GM23338 (cell line): Measurements from ENCODE around the gene IMMP2L.

Experiments used
- CREB1 ChIP-seq: fragments of 250-450 bp; sonication (Bioruptor Pico); IDR thresholded peaks from 2 replicates; pipeline ENCODE4 v1.5.0; 2020; ENCODE audit warnings: low read depth, mild to moderate bottlenecking, moderate library complexity
- EZH2 ChIP-seq: fragments of 200-600 bp; sonication (generic); IDR thresholded peaks from one replicate; pipeline ENCODE4 v1.8.0; 2017; ENCODE audit warnings: antibody characterized with exemption, mild to moderate bottlenecking, low read depth; ENCODE audit not compliant: unreplicated experiment
- EZH2phosphoT487 ChIP-seq: fragments of 200-600 bp; sonication (generic); IDR thresholded peaks from one replicate; pipeline ENCODE4 v1.8.1; 2018; ENCODE audit warnings: antibody characterized with exemption; ENCODE audit not compliant: unreplicated experiment
- POLR2AphosphoS5 ChIP-seq: IDR thresholded peaks from 2 replicates; pipeline ENCODE4 v1.6.1; 2016; ENCODE audit warnings: antibody characterized with exemption, low read depth
- ZNF114 ChIP-seq: fragments of 250-450 bp; sonication (Bioruptor Pico); IDR thresholded peaks from 2 replicates; pipeline ENCODE4 v1.5.0; 2020; ENCODE audit warnings: mild to moderate bottlenecking, moderate library complexity
- ZNF331 ChIP-seq: fragments of 250-450 bp; sonication (Bioruptor Pico); IDR thresholded peaks from 2 replicates; pipeline ENCODE4 v1.5.0; 2020; ENCODE audit warnings: low read depth, mild to moderate bottlenecking, moderate library complexity
- TF ChIP-seq, protein P1 (sequence below): IDR thresholded peaks from 2 replicates; pipeline ENCODE4 v1.6.1; 2016; ENCODE audit warnings: antibody characterized with exemption
- TF ChIP-seq, protein P2 (sequence below), 2 experiments: fragments of 200-600 bp in 1 of 2; sonication (generic) in 1 of 2; conservative IDR thresholded peaks; 2 replicates each; pipeline versions ENCODE4 v1.5.1 to v1.6.1; 2016 to 2017; ENCODE audit warnings: antibody characterized with exemption in 2 of 2, low read depth in 2 of 2, mild to moderate bottlenecking in 2 of 2, moderate library complexity in 1 of 2
- TF ChIP-seq, protein P3 (sequence below): IDR thresholded peaks from one replicate; pipeline ENCODE4 v1.6.1; 2018; ENCODE audit warnings: antibody characterized with exemption; ENCODE audit not compliant: unreplicated experiment
- TF ChIP-seq, protein P4 (sequence below): fragments of 250-450 bp; sonication (Bioruptor Pico); IDR thresholded peaks from 2 replicates; pipeline ENCODE4 v1.5.0; 2020; ENCODE audit warnings: mild to moderate bottlenecking, moderate library complexity

DNA sequence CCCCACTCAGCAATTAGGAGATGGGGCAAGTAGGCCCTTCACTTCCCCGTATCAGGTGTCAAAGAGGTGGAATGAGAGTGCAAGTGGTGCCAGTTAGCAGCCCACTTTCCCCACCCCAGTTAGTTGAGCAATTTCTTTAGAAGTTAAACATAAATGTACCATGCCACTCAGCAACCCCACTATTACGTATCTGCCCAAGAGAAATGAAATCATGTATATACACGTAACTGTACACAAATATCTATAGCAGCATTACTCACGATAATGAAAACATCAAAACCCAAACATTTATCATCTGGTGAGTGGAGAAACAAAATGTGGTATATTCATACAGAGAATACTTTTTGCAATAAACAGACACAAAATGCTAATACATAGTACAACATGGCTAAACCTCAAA, 50.4 kb downstream of the IMMP2L start:
- TF ChIP-seq POLR2AphosphoS5 (no peak), EZH2 (no peak), EZH2phosphoT487 (no peak), CREB1 (CRISPR knock-in tag) (no peak), ZNF114 (CRISPR knock-in tag) (no peak), ZNF331 (CRISPR knock-in tag) (no peak)
- TF ChIP-seq, protein P1, sequence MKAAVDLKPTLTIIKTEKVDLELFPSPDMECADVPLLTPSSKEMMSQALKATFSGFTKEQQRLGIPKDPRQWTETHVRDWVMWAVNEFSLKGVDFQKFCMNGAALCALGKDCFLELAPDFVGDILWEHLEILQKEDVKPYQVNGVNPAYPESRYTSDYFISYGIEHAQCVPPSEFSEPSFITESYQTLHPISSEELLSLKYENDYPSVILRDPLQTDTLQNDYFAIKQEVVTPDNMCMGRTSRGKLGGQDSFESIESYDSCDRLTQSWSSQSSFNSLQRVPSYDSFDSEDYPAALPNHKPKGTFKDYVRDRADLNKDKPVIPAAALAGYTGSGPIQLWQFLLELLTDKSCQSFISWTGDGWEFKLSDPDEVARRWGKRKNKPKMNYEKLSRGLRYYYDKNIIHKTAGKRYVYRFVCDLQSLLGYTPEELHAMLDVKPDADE, result no peak
- TF ChIP-seq, protein P2, sequence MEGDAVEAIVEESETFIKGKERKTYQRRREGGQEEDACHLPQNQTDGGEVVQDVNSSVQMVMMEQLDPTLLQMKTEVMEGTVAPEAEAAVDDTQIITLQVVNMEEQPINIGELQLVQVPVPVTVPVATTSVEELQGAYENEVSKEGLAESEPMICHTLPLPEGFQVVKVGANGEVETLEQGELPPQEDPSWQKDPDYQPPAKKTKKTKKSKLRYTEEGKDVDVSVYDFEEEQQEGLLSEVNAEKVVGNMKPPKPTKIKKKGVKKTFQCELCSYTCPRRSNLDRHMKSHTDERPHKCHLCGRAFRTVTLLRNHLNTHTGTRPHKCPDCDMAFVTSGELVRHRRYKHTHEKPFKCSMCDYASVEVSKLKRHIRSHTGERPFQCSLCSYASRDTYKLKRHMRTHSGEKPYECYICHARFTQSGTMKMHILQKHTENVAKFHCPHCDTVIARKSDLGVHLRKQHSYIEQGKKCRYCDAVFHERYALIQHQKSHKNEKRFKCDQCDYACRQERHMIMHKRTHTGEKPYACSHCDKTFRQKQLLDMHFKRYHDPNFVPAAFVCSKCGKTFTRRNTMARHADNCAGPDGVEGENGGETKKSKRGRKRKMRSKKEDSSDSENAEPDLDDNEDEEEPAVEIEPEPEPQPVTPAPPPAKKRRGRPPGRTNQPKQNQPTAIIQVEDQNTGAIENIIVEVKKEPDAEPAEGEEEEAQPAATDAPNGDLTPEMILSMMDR (conservative IDR thresholded peaks at IDR 0.05; ENCODE audit: low read depth in 2 of 2), result no peak
- TF ChIP-seq, protein P3, sequence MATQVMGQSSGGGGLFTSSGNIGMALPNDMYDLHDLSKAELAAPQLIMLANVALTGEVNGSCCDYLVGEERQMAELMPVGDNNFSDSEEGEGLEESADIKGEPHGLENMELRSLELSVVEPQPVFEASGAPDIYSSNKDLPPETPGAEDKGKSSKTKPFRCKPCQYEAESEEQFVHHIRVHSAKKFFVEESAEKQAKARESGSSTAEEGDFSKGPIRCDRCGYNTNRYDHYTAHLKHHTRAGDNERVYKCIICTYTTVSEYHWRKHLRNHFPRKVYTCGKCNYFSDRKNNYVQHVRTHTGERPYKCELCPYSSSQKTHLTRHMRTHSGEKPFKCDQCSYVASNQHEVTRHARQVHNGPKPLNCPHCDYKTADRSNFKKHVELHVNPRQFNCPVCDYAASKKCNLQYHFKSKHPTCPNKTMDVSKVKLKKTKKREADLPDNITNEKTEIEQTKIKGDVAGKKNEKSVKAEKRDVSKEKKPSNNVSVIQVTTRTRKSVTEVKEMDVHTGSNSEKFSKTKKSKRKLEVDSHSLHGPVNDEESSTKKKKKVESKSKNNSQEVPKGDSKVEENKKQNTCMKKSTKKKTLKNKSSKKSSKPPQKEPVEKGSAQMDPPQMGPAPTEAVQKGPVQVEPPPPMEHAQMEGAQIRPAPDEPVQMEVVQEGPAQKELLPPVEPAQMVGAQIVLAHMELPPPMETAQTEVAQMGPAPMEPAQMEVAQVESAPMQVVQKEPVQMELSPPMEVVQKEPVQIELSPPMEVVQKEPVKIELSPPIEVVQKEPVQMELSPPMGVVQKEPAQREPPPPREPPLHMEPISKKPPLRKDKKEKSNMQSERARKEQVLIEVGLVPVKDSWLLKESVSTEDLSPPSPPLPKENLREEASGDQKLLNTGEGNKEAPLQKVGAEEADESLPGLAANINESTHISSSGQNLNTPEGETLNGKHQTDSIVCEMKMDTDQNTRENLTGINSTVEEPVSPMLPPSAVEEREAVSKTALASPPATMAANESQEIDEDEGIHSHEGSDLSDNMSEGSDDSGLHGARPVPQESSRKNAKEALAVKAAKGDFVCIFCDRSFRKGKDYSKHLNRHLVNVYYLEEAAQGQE, result no peak
- TF ChIP-seq, protein P4, sequence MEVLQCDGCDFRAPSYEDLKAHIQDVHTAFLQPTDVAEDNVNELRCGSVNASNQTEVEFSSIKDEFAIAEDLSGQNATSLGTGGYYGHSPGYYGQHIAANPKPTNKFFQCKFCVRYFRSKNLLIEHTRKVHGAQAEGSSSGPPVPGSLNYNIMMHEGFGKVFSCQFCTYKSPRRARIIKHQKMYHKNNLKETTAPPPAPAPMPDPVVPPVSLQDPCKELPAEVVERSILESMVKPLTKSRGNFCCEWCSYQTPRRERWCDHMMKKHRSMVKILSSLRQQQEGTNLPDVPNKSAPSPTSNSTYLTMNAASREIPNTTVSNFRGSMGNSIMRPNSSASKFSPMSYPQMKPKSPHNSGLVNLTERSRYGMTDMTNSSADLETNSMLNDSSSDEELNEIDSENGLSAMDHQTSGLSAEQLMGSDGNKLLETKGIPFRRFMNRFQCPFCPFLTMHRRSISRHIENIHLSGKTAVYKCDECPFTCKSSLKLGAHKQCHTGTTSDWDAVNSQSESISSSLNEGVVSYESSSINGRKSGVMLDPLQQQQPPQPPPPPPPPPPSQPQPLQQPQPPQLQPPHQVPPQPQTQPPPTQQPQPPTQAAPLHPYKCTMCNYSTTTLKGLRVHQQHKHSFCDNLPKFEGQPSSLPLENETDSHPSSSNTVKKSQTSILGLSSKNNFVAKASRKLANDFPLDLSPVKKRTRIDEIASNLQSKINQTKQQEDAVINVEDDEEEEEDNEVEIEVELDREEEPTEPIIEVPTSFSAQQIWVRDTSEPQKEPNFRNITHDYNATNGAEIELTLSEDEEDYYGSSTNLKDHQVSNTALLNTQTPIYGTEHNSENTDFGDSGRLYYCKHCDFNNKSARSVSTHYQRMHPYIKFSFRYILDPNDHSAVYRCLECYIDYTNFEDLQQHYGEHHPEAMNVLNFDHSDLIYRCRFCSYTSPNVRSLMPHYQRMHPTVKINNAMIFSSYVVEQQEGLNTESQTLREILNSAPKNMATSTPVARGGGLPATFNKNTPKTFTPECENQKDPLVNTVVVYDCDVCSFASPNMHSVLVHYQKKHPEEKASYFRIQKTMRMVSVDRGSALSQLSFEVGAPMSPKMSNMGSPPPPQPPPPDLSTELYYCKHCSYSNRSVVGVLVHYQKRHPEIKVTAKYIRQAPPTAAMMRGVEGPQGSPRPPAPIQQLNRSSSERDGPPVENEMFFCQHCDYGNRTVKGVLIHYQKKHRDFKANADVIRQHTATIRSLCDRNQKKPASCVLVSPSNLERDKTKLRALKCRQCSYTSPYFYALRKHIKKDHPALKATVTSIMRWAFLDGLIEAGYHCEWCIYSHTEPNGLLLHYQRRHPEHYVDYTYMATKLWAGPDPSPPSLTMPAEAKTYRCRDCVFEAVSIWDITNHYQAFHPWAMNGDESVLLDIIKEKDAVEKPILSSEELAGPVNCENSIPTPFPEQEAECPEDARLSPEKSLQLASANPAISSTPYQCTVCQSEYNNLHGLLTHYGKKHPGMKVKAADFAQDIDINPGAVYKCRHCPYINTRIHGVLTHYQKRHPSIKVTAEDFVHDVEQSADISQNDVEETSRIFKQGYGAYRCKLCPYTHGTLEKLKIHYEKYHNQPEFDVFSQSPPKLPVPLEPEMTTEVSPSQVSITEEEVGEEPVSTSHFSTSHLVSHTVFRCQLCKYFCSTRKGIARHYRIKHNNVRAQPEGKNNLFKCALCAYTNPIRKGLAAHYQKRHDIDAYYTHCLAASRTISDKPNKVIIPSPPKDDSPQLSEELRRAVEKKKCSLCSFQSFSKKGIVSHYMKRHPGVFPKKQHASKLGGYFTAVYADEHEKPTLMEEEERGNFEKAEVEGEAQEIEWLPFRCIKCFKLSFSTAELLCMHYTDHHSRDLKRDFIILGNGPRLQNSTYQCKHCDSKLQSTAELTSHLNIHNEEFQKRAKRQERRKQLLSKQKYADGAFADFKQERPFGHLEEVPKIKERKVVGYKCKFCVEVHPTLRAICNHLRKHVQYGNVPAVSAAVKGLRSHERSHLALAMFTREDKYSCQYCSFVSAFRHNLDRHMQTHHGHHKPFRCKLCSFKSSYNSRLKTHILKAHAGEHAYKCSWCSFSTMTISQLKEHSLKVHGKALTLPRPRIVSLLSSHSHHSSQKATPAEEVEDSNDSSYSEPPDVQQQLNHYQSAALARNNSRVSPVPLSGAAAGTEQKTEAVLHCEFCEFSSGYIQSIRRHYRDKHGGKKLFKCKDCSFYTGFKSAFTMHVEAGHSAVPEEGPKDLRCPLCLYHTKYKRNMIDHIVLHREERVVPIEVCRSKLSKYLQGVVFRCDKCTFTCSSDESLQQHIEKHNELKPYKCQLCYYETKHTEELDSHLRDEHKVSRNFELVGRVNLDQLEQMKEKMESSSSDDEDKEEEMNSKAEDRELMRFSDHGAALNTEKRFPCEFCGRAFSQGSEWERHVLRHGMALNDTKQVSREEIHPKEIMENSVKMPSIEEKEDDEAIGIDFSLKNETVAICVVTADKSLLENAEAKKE (CRISPR knock-in tag), result no peak
